Measurements from ENCODE around the gene BTBD9. TPM values are rescaled to one million over a fixed set of nuclear protein-coding genes. Genes with fewer than 3 reads are reported as not detected.

The BTBD9 gene
- total and polyA plus RNA-seq, 11 donors = 6.3 to 23.3 (median 19.4) TPM

DNA sequence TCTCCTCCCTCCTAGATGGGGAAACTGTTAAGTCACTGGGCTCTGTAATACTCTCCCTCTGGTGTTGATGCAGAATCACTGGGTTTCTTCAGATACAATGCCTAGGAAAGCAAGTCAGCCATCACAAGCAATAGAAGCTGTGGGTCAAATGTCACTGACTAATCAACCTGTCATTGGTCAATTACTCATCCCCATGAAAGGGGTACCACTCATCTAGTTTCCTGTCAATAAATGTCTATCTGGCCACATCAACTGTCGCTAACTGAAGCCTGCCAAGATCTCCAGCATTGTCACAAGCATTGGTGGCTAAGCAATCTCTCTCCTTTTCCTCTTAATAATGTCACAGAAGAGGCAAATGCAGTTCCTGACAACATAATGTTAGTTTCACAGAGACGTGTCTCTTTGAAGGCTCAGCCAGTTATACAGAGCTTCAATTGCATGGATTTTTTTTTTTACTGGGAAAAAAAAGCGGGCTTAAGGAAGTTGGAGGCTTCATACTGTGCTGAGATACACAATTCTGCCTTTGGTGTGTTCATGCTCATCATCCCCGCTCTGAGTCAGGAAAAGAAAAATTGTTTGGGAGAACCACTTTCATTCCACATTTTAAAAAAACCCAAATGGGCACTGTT is 355.9 kb downstream of the BTBD9 start:
- Histone ChIP-seq H3K9me3 (no peaks in the 10 kb centered on the region), H3K36me3 (peaks cover 0 to 11% (median 0%) of the 10 kb centered on the region in 9 donors), H3K4me3 (no peak overlapping the region), H3K27ac (no peak overlapping the region), H3K4me1 (peaks cover 0 to 19% (median 4%) of the 10 kb centered on the region in 12 donors), H3K27me3 (no peaks in the 10 kb centered on the region)
- TF ChIP-seq, protein P1, sequence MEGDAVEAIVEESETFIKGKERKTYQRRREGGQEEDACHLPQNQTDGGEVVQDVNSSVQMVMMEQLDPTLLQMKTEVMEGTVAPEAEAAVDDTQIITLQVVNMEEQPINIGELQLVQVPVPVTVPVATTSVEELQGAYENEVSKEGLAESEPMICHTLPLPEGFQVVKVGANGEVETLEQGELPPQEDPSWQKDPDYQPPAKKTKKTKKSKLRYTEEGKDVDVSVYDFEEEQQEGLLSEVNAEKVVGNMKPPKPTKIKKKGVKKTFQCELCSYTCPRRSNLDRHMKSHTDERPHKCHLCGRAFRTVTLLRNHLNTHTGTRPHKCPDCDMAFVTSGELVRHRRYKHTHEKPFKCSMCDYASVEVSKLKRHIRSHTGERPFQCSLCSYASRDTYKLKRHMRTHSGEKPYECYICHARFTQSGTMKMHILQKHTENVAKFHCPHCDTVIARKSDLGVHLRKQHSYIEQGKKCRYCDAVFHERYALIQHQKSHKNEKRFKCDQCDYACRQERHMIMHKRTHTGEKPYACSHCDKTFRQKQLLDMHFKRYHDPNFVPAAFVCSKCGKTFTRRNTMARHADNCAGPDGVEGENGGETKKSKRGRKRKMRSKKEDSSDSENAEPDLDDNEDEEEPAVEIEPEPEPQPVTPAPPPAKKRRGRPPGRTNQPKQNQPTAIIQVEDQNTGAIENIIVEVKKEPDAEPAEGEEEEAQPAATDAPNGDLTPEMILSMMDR (IDR thresholded peaks at IDR 0.05) = no peak
- no peak for TF ChIP-seq POLR2A (IDR thresholded peaks at IDR 0.05)
- ATAC-seq (no peak), DNase-seq (no peak)
- 81 to 96% (median 94%) methylated on average over 4 of the region's 4 CpGs for WGBS, 4 donors
- intact Hi-C loops (cut with DNase I) = no loop called here

DNA sequence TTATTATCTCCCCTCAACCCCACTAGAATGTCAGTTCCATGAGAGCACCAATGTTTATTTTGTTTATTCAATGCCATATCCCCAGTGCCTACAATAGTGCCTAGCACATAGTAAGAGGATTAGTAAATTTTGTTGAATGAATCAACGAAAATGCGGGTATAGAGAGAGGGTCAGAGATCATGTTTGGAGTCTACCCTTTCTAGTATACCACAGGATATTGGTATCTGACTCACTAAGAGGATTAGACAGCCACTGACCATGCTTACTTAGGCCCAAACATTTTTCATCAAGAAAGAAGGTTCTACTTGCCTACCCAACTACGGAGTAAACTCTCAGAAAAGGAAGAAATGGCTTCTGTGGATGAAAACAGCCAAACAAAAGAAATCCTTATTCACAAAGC is 356.8 kb downstream of the BTBD9 start:
- DNase-seq (no peak), ATAC-seq (no peak)
- no peaks in the 10 kb centered on the region for H3K9me3 ChIP-seq
- H3K27me3 ChIP-seq = no peaks in the 10 kb centered on the region
- intact Hi-C loops (cut with DNase I) = no loop called here
- no peak overlapping the region for H3K27ac ChIP-seq
- TF ChIP-seq, protein P1 (IDR thresholded peaks at IDR 0.05) = no peak
- TF ChIP-seq POLR2A (IDR thresholded peaks at IDR 0.05) = no peak
- H3K4me3 ChIP-seq = no peak overlapping the region
- WGBS, 4 donors = 77 to 99% (median 98%) methylated on average over 3 of the region's 3 CpGs
- H3K4me1 ChIP-seq = peaks cover 0 to 19% (median 4%) of the 10 kb centered on the region in 12 donors
- H3K36me3 ChIP-seq = peaks cover 0 to 7% (median 0%) of the 10 kb centered on the region in 9 donors

DNA sequence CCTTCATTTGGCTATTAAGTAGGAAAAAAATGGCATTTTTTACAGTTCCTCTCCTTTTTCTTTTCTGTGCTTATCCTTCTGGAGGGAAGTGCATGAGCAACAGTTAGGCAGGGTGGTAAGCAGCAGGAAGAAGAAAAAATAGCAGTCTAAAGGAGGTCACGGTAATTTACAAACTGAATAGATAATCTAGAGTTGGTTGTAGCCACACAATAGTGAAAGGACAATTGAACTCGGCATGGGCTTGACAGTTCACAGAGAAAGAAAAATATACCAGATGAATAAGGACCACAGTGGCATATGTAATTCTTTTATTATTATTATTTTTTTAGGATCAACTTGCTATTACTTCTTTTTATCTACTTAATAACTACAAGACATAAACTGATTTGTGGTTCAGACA is 358.6 kb downstream of the BTBD9 start:
- Histone ChIP-seq H3K27me3 (no peaks in the 10 kb centered on the region), H3K4me3 (no peak overlapping the region), H3K36me3 (no peaks in the 10 kb centered on the region), H3K4me1 (peaks cover 0 to 19% (median 4%) of the 10 kb centered on the region in 12 donors), H3K27ac (no peak overlapping the region), H3K9me3 (no peaks in the 10 kb centered on the region)
- intact Hi-C loops (cut with DNase I) = no loop called here
- ATAC-seq (no peak), DNase-seq (no peak)
- TF ChIP-seq, protein P1 (IDR thresholded peaks at IDR 0.05) = no peak
- no peak for TF ChIP-seq POLR2A (IDR thresholded peaks at IDR 0.05)
- WGBS, 4 donors = 21 to 35% (median 23%) methylated on average over 2 of the region's 2 CpGs

DNA sequence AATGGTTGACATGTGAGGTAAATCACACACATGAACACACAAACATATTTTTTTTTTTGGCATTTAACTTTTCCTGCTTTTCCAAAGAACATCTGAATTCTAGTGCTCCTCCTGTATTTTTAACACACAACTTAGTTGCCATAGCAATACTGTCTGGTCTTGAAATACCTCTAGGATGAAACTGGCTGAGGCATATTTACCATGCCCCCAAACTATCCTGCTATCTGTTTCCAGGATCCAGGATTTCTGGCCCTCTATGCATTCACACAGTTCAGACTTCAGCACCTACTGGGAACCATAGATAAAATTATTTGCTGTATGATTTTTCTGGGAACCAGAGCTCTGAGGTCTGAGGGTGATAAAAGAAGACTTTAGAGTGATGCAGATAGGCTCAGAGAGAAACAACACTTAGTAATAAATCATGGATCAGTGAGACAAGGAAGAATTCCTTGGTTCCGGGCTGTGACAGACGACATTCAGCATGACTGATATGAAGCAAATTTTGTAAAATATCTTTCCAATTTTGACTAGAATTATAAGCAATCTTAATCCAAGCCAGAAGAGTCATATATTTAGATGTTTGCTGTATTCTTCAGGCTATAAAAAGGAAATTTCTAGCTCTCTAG is 359.7 kb downstream of the BTBD9 start:
- no peaks in the 10 kb centered on the region for H3K9me3 ChIP-seq
- ATAC-seq (no peak), DNase-seq (no peak)
- no peak overlapping the region for H3K4me3 ChIP-seq
- no peaks in the 10 kb centered on the region for H3K27me3 ChIP-seq
- H3K27ac ChIP-seq = no peak overlapping the region
- 67 to 76% (median 74%) methylated on average over 2 of the region's 2 CpGs for WGBS, 4 donors
- intact Hi-C loops (cut with DNase I) = no loop called here
- no peaks in the 10 kb centered on the region for H3K36me3 ChIP-seq
- peaks cover 0 to 19% (median 4%) of the 10 kb centered on the region in 12 donors for H3K4me1 ChIP-seq
- TF ChIP-seq, protein P1 (IDR thresholded peaks at IDR 0.05) = no peak
